Activated CD4-positive, alpha-beta T cell treated with anti-CD3 and anti-CD28 coated beads for 1 hour (primary cell): ENCODE results near the gene CHN2.

Experiments
- DNase-seq: peaks from one replicate; pipeline ENCODE4 v3.0.0-alpha.2; 2020

CHN2 gene

DNA sequence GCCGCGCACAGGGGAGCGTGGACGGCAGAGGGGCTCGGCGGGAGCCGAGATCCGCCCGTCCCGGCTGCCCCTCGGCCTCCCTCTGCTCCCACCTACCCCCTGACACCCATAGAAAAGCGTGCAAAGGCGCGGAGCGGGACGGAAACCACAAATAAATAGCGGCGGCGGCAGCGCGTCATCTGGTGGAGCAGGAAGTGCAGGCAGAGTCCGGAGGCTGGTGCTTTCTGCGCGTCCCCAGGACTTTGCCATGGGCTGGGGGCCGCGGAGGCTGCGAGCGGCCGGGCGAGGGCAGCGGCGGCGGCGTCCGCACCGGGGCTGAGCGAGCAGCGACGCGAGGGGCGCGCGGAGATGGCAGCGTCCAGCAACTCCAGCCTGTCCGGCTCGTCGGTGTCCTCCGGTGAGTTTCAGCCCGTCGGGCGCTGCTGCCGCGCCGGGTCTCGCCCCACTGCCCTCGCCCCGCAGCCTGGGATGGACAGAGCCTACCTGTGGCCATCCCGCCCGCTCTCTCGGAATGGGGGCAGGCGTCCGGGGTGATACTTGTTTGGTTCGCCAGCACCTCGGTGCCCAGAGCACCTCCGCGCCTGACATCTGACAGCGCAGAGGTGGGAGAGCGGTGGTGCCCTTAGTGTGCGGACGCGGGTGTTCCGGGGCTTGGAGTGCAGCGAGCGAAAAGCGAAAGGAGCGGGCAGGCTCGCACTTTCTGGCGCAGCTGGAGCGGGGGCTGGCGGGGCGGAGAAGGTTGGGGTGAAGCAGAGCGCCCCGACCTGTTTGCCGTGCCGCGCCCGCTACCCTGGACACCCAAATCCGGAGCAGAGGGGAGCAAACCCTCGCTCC, at the start of gene CHN2:
CHN2 (plus strand) TSS at position 182 of the 834 bp plus-strand sequence.
- no peak for DNase-seq

DNA sequence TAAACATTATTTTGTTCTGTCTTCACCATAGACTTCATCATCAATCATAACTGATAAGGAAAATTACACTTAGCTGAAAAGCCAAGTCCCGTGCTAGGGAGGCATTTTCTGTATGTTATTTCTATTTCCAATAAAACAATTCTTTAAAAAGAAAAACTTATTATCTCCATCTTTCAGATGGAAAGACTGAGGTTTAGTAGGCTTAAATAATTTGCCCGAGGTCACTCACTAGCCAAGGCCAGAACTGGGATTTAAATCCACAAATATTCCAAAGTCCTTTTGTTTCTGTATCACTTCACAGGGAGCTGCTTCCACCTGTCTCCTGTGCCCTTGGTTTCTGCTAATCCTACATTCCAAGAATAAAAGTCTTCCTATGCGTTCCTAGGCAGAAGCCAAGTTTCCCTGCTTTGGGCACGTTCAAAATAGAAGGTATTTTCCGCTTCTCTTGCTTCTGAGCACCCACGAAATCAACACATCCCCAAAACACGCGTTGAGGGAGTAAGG, 49.0 kb upstream of the CHN2 start:
- DNase-seq = no peak

DNA sequence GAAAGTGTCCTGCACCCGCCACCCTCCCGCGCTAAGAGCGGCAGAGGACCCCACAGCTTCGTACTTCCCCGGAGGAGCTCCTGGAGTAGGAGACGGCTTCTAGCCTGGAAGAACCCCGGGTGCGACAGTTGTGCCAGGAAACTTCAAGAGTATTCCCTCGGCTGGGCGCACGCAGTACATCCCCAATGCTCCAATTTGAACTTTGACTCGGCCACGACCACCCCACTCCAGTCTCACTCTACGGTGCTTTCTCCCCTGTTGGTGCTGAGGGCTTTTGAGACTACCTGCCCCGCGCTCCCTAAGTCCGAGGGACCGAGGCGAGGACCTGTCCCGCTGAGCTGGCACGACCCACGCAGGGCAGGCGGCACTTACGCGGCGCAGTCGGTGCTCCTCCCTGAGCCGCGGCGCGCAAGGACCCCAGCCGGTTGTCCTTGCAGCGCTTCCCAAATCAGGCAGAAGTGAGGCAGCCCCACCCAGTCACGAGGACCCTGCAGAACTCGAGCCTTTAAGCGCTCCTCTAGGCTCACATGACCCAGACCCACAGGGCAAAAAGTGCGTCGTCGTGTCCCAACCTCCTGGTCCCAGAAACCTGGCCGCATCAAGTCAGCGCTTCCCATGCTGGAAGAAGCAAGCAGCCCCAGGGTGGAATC, 48.4 kb upstream of the CHN2 start, which contains the start of gene CPVL:
CPVL (minus strand) TSS at position 481 of the 650 bp plus-strand sequence. CDS start 25,476 bp downstream, outside the sequence.
- DNase-seq = no peak

DNA sequence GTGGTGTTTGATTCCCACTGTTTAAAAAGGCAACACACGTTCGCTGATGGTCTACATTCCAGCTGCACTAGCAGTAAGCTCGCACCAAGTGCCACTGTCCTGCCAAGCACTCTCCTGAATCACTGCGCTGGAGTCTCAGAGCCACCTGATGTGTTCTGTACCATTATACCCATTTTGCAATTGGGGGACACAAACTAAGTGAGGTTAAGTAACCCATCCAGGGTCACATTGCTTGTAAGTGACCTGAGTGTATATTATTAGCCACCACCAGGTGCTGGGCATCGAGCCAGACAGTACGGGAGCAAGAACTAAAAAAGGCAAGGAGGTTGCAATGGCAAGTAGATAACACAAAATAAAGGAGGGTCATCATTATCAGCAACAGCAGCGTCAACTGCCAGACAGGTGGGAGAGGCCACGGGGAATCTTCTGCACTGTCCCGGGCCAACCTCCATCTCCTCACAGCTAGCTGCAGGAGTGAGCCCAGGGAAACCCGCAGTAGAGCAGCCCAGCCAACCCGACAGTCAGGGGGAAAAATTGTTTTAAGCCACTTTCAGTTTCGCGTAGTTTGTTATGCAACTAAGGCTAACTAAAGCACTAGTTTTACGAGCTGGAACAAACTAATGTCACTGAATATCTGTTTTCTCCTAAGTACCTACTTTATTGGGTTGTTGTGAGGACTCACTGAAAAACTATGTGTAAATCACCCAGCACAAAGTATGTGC, 47.5 kb upstream of the CHN2 start:
- DNase-seq = no peak

DNA sequence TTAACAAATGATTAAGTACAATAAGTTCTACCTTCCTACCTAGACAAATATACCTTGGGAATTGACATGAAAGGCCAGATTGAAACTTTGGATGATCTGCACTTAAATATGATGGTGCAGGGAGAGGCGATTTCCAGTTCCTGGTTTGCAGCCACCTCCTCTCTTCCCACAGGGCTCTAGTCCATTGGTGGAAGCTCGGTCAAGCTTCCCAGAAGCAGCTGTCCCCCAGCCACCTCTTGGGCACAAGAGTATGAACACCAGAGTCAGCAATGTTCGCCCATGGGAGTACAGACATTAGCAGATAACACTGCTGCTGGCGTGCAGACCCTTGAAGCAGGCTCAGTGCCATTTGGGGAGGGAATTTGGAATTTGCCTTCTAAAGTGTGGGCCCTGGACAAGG, 46.8 kb upstream of the CHN2 start:
- DNase-seq = no peak

DNA sequence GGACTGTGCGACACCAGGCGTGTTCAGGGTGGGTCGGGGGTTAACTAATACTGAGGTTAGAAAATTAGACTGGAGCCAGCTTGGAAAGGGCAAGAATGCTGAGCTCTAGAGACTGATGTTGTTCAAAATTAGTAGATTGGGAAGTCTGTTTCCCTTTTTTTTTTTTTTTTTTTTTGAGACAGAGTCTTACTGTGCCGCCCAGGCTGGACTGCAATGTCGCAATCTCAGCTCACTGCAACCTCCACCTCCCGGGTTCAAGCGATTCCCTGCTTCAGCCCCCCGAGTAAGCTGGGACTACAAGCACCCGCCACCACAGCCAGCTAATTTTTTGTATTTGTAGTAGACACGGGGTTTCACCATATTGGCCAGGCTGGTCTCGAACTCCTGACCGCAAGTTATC, 45.5 kb upstream of the CHN2 start:
- no peak for DNase-seq

DNA sequence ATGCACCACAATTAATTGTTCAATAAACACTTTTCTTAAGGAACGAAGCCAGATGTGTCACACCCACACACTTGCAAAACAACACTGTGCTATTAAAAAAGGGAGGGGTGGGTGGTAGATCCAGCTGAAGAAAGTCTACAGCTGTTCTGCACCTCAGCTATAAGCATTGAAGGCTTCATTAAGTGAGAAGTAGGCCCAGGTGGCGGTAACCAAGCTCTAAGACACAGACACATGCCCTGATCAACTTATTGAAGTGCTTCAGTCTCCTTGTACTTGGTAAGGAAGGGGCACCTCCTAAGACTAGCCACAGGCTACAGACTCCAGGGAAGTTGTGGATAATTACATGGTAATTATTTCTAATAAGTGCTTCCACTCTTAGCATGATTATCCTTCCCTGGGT, 43.7 kb upstream of the CHN2 start:
- no peak for DNase-seq

DNA sequence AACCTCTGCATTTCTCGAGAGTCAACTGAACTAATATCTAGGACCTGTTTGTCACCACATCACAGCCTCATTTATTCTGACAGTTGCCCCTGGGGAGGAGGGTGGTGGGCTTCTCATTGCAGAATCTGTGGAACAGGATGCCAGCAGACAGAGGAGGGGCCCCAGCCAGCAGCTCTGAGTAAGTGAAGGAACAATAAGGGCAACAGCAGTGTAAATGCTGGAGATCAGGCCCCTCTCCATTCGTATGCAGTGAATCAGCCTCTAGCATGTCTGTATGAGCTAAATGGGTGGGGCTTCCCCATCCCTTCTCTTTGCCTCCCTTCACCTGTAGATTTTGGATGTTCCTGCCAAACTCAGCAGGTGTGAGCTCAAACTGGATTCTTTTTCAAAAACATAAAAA, 40.5 kb upstream of the CHN2 start:
- DNase-seq = no peak

DNA sequence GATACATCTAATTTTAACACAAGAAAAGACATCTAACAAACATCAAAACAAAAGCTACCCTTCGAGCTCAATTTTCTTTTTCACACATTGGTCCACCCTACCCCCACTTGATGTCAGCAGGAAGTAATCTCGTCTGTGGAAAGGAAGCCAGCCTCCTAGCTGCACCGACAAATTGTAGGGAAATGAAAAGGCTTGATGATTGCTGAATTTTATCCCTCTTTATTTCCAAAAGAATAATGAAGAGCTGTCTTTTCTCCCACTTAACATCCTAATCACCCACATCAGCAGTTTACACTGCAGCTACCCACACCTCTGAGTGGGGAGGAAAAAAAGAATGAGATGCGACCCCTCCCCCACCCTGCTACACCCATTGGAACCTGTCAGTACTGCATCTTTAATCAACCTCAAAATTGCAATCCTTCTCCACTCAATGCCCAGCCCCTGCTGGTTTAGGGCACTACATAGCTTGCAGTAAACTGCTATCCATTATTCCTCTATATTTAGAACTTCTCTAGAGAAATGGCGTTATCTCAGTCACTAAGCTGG, 37.6 kb upstream of the CHN2 start:
- DNase-seq = no peak

DNA sequence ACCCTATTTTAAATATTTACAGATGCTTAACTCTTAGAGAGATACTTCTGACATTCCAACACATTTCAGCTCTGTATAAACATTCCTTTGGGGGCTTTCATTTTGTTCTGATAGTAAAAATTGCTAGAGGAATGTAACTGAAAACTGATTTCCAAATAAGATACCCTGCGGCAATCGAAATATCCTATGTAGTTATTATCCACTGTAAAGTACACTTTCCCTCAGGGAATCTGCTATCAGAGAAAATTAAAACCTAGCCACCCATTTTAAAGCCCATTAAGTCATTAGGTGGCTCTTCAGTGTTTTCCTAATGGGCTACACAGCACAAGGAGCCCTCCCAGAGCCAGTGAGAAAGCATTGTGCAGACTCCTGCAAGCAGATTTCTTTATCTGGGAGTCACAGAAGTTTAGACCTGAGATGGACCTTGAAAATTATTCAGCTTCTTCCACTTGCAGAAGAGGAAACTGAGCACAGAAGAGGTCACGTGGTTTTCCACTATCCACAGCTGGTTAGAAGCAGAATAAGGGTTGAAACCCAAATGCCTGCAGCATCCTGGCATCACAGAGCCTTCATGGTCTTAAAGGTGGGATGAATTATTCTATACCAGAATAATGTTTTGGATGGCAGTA, 35.7 kb upstream of the CHN2 start:
- no peak for DNase-seq

DNA sequence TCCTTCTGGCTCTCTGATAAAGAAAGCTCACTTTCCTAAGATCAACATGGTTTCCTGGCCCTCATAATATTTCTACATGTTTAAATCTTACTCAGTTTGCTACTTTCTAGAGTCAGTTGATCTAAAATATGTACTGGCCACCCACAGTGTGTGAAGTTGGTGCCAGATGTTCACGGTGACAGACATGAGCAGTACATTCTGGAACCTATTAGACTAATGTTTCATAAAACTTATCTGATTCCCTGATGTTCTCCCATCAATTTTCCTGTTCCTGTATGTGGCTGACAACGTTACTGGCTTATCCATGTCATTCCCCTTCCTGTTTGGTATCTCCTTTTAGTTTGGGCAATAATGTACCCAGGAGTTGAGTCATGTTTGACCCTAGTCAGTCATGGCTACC, 34.5 kb upstream of the CHN2 start:
- DNase-seq = no peak

DNA sequence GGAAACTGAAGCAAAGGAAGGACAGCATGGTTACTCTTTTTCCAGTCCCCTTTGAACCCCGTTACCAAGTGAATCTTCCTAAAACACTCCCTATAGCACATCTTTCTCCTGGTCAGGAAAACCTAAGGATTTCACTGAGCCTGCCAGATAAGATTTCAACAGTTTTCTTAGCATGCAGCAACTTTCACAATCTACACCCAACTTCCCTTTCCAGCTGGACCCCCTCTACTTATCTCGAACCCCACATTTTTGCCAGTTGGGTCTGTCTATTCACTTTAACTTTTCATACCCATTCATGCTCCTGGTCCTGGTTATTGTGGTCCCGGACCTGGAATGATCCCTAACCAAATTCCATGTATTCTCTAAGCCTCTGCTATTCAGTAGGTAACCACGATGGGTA, 33.3 kb upstream of the CHN2 start:
- no peak for DNase-seq

DNA sequence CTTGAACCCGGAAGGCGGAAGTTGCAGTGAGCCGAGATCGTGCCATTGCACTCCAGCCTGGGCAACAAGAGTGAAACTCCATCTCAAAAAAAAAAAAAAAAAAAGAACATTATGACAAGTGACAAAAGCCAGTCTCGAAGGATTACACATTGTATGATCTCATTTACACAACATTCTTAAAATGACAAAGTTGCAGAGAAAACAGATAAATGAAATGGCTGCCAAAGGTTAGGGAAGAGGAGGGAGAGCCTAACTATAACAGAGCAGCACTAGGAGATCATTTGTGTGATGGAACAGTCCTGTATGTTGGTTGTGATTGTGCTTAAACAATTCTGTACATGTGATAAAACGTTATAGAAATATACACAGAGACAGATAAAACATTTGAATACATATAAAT, 32.0 kb upstream of the CHN2 start:
- DNase-seq = no peak

DNA sequence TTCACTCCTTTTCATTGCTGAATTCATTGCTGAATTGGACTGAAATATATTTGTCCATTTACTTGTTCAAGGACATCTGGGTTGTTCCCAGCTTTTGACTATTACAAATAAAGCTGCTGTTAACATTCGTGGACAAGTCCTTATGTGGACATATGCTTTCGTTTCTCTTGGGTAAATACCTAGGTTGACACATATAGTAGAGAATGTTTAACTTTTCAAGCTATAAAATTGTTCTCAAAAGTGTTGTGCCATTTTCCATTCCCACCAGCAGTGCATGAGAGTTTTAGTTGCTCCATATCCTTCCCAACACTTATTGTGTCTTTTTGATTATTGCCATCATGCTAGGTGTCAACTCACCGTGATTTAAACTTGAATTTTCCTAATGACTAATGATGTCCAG, 30.7 kb upstream of the CHN2 start:
- DNase-seq = no peak

DNA sequence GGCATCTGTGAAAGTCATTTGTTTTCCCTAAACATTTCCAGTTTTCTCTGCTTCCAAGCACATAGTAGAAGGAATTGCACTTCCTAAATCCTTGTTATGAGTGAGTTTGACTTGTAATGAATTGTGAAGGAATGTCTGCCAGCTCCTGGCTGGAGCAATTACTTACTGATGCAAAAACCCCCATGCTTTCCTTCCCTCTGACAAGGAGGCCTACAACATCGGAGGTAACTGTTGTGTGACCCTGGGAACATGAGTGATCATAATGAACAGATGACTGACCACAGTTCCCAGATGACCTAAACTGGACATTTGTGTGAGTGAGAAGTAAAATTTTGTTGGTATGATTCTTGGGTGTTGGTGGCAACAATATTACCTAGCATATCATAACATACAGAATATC, 26.9 kb upstream of the CHN2 start:
- DNase-seq = no peak

DNA sequence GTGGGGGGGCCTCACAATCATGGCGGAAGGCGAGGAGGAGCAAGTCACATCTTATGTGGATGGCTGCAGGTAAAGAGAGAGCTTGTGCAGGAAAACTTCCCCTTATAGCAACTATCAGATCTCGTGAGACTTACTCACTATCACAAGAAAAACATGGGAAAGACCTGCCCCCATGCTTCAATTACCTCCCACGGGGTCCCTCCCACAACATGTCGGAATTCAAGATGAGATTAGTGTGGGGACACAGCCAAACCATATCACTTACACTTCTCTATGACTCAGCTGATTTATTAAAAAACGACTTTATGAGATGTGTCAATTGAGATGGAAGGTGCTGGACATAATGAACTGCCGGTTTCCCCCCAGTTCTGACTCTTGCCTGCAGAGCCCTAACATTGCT, 23.8 kb upstream of the CHN2 start:
- DNase-seq = no peak

DNA sequence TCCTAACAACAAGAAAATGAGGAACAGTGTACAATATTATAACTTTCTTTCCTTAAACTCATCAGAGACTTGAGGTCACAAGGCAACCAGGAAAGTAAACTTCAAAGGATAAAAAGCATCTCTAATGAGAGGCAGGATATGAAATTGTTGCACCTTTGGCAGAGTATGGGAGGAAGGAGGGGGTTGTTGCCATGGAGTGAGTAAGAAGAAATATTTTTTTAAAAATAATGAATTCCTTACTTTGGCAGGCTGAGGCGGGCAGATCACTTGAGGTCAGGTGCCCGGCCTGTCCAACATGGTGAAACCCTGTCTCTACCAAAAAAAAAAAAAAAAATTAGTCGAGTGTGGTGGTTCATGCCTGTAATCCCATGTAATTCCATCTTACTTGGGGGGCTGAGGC, 21.1 kb upstream of the CHN2 start:
- no peak for DNase-seq

DNA sequence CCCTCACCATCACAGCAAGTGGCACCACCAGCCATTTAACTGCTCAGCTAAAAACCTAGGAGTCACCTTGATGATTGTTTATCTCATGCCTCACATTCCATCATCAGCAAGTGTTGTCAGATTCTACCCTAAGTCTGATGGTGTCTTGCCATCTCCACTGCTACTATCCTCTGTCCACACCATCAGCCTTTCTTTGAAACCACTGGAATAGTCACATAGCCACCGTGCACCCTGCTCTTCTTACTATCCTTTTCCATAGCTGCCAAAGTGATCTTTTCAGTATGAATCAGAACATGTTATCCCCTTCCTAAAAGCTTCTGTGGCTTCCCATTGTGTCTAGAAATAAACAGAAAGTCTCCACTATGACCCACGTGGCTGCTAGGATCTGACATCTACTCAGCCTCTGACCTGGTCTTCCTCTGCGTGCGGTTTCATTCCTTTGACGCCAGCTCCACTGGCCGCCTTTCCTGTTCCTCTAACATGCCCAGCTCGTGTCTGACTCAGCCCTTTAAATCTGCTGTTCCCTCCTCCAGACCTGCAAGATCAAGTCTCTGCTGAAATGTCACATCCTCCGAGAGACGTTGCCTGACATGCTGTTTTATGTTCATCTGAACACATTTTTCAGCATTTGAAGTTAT, 16.5 kb upstream of the CHN2 start:
- DNase-seq = no peak

DNA sequence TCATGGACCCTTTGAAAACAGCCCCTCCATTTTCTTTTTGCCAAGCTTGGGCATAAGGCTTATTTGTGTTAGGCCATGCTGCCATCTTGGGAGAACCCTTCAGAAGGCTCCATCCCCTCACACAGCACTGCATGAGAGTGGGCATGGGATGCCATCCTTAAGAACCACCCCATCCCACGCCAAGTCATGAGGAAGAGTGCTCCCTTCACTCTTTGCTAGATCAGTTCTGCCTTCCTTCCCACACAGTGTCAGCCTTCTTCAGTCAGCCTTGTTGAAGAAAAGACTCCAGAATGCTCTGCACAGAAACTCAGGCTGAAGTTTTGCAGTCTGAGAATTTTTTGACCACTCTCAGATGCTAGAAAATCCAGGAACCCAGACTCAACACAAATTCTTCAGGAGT, 15.5 kb upstream of the CHN2 start:
- no peak for DNase-seq

DNA sequence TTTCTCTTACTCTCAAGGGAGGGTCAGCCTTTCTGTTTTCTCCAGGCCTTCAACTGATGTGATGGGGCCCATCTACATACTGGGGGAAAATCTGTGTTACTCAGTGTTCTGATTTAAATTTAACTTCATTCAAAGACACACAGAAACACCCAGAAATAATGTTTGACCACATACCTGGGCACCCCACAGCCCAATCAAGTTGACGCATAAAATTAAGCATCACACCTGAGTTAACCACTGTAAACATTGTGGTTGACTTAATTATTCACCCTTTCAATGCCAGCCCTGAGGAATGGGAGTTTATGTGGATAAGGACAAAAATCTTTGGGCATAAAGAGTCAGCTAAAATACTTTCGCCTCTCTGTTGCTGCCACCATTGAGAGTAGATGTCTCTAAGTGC, 10.0 kb upstream of the CHN2 start:
- no peak for DNase-seq

DNA sequence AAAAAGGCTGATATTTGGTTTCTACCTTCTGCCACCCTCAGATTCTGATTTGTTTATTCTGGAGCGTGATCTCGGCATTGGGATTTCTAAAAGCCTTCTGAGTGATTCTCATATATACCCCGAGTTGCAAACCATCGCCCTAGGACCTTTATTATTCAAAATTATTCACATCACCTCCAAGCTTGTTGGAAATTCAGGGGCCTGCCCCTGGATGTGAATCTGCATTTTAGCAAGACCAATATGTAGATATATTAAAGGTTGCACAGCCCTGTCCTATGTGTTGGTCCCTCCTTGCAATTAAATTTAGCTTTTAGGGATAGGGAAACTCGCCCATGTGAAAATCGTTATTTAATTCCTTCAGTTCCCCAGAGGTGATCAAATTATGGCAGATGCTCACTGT, 9.0 kb upstream of the CHN2 start:
- no peak for DNase-seq

DNA sequence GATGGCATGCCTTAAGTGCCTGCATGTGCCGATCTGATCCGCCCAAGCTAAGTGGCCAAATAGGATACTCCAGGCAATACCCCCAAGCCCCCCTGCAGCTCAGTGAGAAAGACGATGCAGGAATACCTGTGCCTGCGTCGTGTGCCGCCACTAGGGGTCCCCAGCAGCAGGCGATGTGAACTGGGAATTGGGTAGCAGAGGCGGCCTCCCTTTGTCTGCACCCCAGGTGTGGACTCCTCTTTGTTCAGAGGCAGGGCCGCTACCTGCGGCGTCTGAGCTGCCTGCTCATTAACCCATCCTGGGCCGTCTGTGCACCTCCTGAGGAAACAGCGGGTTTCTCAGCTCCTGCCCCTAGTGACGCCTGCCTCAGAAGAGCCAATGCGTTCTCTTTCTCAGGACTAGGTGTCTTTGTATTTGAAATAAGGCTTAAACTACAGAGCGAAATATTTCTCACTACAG, 4.8 kb upstream of the CHN2 start:
- DNase-seq = no peak
